Measurements from ENCODE around the gene UBE2E1. TPM values are rescaled to one million over a fixed set of nuclear protein-coding genes. Genes with fewer than 3 reads are reported as not detected.

The UBE2E1 gene
- total and polyA plus RNA-seq, 4 donors = 6.6 to 31.8 (median 25.4) TPM

- H3K4me3 ChIP-seq (ENCODE audit: low read depth in 1 of 3, low read length in 3 of 3) = no peak overlapping the region
- 99% methylated on average over 4 of the region's 4 CpGs for WGBS
- no peaks in the 10 kb centered on the region for H3K36me3 ChIP-seq (ENCODE audit: control insufficient read depth in 4 of 4, insufficient read depth in 3 of 4, low read depth in 1 of 4, low read length in 3 of 4)
- no peak for DNase-seq (ENCODE audit: low spot score)
- no peak overlapping the region for H3K27ac ChIP-seq (ENCODE audit: low read depth in 1 of 2, low read length in 2 of 2)
- H3K9ac ChIP-seq (ENCODE audit: low read depth in 1 of 2, low read length in 2 of 2) = no peak overlapping the region
- H3K9me3 ChIP-seq (ENCODE audit: control insufficient read depth in 4 of 4, low read length in 3 of 4) = no peaks in the 10 kb centered on the region
- no peak for TF ChIP-seq GABPA (IDR thresholded peaks at IDR 0.05 in 1 of 2, conservative IDR thresholded peaks at IDR 0.05 in 1 of 2)
- peaks cover 0 to 8% (median 4%) of the 10 kb centered on the region in 4 donors for H3K4me1 ChIP-seq (ENCODE audit: control insufficient read depth in 4 of 4, insufficient read depth in 4 of 4, low read length in 3 of 4)
- H3K27me3 ChIP-seq (ENCODE audit: control insufficient read depth in 4 of 4, insufficient read depth in 4 of 4, low read length in 3 of 4) = no peaks in the 10 kb centered on the region
These were observed 20.0 kb downstream of the UBE2E1 start for GRCh38 chr3:23825802-23826201.

- no peaks in the 10 kb centered on the region for H3K36me3 ChIP-seq (ENCODE audit: control insufficient read depth in 4 of 4, insufficient read depth in 3 of 4, low read depth in 1 of 4, low read length in 3 of 4)
- TF ChIP-seq RAD21 (IDR thresholded peaks at IDR 0.05) = no peak
- TF ChIP-seq GABPA (IDR thresholded peaks at IDR 0.05 in 1 of 2, conservative IDR thresholded peaks at IDR 0.05 in 1 of 2) = no peak
- H3K4me3 ChIP-seq (ENCODE audit: low read depth in 1 of 3, low read length in 3 of 3) = no peak overlapping the region
- H3K27ac ChIP-seq (ENCODE audit: low read depth in 1 of 2, low read length in 2 of 2) = no peak overlapping the region
- DNase-seq (ENCODE audit: low spot score) = no peak
- peaks cover 0 to 8% (median 4%) of the 10 kb centered on the region in 4 donors for H3K4me1 ChIP-seq (ENCODE audit: control insufficient read depth in 4 of 4, insufficient read depth in 4 of 4, low read length in 3 of 4)
- WGBS = 65% methylated on average over 1 of the region's 1 CpG
- no peak overlapping the region for H3K9ac ChIP-seq (ENCODE audit: low read depth in 1 of 2, low read length in 2 of 2)
- no peaks in the 10 kb centered on the region for H3K27me3 ChIP-seq (ENCODE audit: control insufficient read depth in 4 of 4, insufficient read depth in 4 of 4, low read length in 3 of 4)
- no peaks in the 10 kb centered on the region for H3K9me3 ChIP-seq (ENCODE audit: control insufficient read depth in 4 of 4, low read length in 3 of 4)
These were observed 20.8 kb downstream of the UBE2E1 start for GRCh38 chr3:23826382-23827064.

DNA sequence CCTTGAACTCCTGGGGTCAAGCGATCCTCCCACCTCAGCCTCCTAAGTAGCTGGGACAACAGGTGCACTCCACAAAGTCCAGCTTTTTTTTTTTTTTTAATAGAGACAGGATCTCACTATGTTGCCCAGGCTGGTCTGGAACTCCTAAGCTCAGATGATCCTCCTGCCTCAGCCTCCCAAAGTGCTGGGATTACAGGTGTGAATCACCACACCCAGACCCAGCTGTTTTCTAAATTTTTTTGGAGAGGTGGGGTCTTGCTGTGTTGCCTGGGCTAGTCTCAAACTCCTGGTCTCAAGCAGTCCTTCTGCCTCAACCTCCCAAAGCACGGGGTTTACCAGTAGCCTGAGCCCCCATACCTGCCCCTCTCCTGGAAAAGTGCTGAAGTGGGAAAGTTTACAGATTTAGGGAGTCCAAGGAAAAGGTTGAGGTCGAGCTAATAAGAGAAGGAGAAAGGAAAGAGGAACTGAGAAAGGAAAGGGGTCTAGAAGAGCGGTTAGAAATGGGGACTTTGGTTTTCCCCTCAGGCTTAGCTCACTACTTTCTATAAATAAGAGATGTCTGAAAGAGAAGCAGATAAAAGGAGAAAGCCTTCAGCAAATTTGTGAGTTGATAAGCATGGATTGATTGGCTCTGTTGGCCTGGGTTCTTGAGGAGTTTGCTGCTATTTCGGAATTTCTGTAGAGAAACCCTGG, 23.6 kb downstream of the UBE2E1 start:
- Histone ChIP-seq H3K4me1 (ENCODE audit: control insufficient read depth in 4 of 4, insufficient read depth in 4 of 4, low read length in 3 of 4) (peaks cover 0 to 8% (median 4%) of the 10 kb centered on the region in 4 donors), H3K9ac (ENCODE audit: low read depth in 1 of 2, low read length in 2 of 2) (no peak overlapping the region), H3K27ac (ENCODE audit: low read depth in 1 of 2, low read length in 2 of 2) (no peak overlapping the region), H3K27me3 (ENCODE audit: control insufficient read depth in 4 of 4, insufficient read depth in 4 of 4, low read length in 3 of 4) (no peaks in the 10 kb centered on the region), H3K9me3 (ENCODE audit: control insufficient read depth in 4 of 4, low read length in 3 of 4) (no peaks in the 10 kb centered on the region), H3K4me3 (ENCODE audit: low read depth in 1 of 3, low read length in 3 of 3) (no peak overlapping the region), H3K36me3 (ENCODE audit: control insufficient read depth in 4 of 4, insufficient read depth in 3 of 4, low read depth in 1 of 4, low read length in 3 of 4) (no peaks in the 10 kb centered on the region)
- no peak for DNase-seq (ENCODE audit: low spot score)
- TF ChIP-seq HNF4A (conservative IDR thresholded peaks at IDR 0.05) (no peak), TAF1 (conservative IDR thresholded peaks at IDR 0.05) (no peak), NR2F2 (IDR thresholded peaks at IDR 0.05) (no peak)
- 84% methylated on average over 5 of the region's 5 CpGs for WGBS

- WGBS = 91% methylated on average over 5 of the region's 5 CpGs
- H3K27me3 ChIP-seq (ENCODE audit: control insufficient read depth in 4 of 4, insufficient read depth in 4 of 4, low read length in 3 of 4) = no peaks in the 10 kb centered on the region
- H3K9ac ChIP-seq (ENCODE audit: low read depth in 1 of 2, low read length in 2 of 2) = no peak overlapping the region
- H3K4me3 ChIP-seq (ENCODE audit: low read depth in 1 of 3, low read length in 3 of 3) = no peak overlapping the region
- H3K36me3 ChIP-seq (ENCODE audit: control insufficient read depth in 4 of 4, insufficient read depth in 3 of 4, low read depth in 1 of 4, low read length in 3 of 4) = no peaks in the 10 kb centered on the region
- no peak for DNase-seq (ENCODE audit: low spot score)
- peaks cover 0 to 5% (median 0%) of the 10 kb centered on the region in 4 donors for H3K4me1 ChIP-seq (ENCODE audit: control insufficient read depth in 4 of 4, insufficient read depth in 4 of 4, low read length in 3 of 4)
- no peaks in the 10 kb centered on the region for H3K9me3 ChIP-seq (ENCODE audit: control insufficient read depth in 4 of 4, low read length in 3 of 4)
- H3K27ac ChIP-seq (ENCODE audit: low read depth in 1 of 2, low read length in 2 of 2) = no peak overlapping the region
- TF ChIP-seq RXRA (IDR thresholded peaks at IDR 0.05) (no peak), CTCF (IDR thresholded peaks at IDR 0.05; ENCODE audit: low read depth, low read length, missing input control) (no peak), TAF1 (conservative IDR thresholded peaks at IDR 0.05) (no peak), HNF4A (conservative IDR thresholded peaks at IDR 0.05) (no peak), REST (IDR thresholded peaks at IDR 0.05) (no peak), GABPA (IDR thresholded peaks at IDR 0.05 in 1 of 2, conservative IDR thresholded peaks at IDR 0.05 in 1 of 2) (no peak), NR2F2 (IDR thresholded peaks at IDR 0.05) (no peak)
- TF ChIP-seq, protein P1, sequence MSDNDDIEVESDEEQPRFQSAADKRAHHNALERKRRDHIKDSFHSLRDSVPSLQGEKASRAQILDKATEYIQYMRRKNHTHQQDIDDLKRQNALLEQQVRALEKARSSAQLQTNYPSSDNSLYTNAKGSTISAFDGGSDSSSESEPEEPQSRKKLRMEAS (IDR thresholded peaks at IDR 0.05) = no peak
These were observed 25.2 kb downstream of the UBE2E1 start for GRCh38 chr3:23830869-23831484.

Measured in liver (tissue), 9 donors.